D721Med (cell line): ENCODE results near the gene CHMP3.

Experiments used
- DNase-seq: peaks from one replicate; pipeline ENCODE4 v3.0.0; 2011; ENCODE audit warnings: low spot score; ENCODE audit not compliant: insufficient read length
- FAIRE-seq: peaks from 2 replicates; lab custom pipeline; 2011; peaks lifted over from hg19 to GRCh38; lab: Jason Lieb, UNC
- TF ChIP-seq, protein P1 (sequence below): IDR thresholded peaks from 2 replicates; pipeline ENCODE4 v1.5.1; 2012; ENCODE audit warnings: mild to moderate bottlenecking, control low read depth; ENCODE audit not compliant: insufficient read depth; ENCODE audit errors: missing control alignments

CHMP3 gene

DNA sequence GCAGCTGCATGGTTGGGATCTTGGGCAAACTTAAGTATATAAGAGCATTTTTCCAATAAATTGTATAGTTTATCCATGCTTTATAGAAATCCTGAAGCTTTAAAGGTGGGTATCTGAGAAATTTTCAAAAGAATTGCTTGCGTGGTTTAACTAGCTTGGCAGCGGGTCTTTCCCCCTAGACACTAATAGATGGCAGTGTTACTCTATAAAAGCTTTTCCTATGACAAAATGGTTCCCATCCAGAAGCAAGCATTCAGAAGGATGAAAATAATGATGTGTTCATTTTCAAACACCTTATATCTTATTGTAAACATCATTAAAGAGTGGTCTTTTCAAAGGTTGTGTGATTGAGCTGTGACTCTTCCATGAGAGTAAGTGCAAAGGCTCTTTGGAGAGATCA is 76.2 kb downstream of the CHMP3 start:
- TF ChIP-seq, protein P1, sequence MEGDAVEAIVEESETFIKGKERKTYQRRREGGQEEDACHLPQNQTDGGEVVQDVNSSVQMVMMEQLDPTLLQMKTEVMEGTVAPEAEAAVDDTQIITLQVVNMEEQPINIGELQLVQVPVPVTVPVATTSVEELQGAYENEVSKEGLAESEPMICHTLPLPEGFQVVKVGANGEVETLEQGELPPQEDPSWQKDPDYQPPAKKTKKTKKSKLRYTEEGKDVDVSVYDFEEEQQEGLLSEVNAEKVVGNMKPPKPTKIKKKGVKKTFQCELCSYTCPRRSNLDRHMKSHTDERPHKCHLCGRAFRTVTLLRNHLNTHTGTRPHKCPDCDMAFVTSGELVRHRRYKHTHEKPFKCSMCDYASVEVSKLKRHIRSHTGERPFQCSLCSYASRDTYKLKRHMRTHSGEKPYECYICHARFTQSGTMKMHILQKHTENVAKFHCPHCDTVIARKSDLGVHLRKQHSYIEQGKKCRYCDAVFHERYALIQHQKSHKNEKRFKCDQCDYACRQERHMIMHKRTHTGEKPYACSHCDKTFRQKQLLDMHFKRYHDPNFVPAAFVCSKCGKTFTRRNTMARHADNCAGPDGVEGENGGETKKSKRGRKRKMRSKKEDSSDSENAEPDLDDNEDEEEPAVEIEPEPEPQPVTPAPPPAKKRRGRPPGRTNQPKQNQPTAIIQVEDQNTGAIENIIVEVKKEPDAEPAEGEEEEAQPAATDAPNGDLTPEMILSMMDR: peak; percentile 21
- FAIRE-seq: no peak
- DNase-seq: no peak

GRCh38 chr2:86485802-86486201 is 77.4 kb downstream of the CHMP3 start:
- FAIRE-seq: no peak
- TF ChIP-seq, protein P1: no peak
- DNase-seq: no peak

DNA sequence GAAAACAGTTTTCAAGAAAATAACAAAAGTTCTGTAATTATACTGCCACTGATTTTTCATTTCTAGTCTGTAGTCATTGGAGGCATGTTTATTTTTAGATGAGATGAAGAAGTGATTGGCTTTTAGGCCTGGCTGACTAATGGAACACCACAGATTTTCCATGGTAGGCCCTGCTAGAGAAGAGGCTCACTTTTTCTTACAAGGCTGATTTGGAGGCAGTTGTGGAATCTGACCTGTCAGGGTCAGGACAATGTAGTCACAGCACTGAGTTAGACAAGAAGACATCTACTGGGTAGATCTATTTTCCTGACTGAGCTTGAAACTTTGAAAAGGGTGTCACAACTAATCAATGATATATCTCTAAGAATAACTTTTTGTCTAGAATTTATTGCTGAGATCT is 78.1 kb downstream of the CHMP3 start:
- TF ChIP-seq, protein P1: no peak
- FAIRE-seq: no peak
- DNase-seq: no peak

DNA sequence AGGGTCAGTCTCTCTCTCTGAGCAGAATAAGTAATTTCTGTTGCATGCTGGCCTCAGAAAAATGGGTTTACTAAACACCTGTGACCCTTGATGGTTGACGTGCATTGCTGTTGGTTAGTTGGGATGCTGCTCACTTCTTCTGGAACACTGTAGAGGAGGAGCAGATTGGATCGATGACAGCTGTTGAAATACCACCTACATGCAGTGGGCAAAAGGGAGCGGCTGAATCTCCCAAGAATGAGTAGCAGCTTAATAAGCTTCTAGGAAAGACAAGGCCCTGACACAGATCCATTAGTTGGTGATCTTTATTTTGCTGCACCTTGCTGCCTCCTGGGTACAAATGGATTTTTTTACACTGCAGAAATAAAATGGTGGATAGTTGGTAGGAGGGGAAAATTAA is 78.9 kb downstream of the CHMP3 start:
- DNase-seq (no peak), FAIRE-seq (no peak)
- TF ChIP-seq, protein P1: no peak

DNA sequence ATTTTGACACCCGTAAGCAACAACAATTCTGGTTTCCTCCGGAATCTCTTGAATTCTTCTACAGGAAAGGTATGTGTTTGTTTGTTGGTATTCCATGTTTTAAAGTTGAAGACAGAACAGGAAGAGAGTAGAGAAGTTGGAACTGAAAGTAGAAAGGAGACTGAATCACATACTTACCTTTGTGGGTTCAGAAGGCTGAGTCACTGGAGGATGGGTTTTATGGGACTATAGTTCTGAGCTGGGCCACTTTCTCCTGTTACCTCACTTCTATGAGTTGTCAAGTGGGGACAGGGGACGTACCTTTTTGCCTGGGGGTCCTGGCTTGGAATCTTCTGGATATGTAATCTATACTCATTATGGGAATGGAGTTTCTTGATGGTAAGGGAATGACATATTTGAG is 81.2 kb downstream of the CHMP3 start:
- TF ChIP-seq, protein P1: no peak
- FAIRE-seq (no peak), DNase-seq (no peak)

DNA sequence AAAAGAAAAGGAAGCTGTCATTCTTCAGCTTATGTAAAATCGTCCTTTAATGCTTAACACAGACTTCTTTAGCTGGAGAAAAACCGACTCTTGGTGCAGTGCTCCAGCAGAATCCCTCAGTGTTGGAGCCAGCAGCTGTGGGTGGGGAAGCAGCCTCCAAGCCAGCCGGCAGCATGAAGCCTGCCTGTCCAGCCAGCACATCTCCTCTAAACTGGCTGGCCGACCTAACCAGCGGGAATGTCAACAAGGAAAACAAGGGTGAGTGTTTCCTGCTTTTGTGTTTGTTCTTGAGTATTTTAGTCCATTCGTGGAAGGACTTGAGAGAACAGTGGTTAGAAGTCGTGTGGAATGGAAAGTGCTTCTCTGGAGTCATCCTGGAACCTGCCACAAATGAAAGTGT is 83.1 kb downstream of the CHMP3 start:
- FAIRE-seq (no peak), DNase-seq (no peak)
- TF ChIP-seq, protein P1: no peak

DNA sequence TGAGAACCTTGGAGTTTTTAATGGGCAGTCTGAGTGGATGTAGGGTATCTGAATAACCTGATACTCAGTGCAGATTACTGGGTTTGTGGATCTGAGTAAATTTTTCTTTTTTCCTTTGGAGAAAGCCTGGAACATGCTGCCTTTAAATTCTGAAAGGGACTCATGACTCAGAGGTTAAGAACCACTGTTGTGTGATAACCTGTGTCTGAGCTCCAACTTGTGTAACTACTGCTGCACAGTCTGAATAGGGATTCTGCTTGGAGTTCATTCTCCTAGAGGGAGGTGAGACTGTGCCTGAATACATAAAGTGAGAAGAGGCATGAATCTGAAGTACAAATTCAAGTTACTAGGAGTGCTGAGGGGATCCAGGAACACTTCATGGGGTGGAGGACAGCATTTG is 85.9 kb downstream of the CHMP3 start:
- FAIRE-seq (no peak), DNase-seq (no peak)
- TF ChIP-seq, protein P1: no peak
